Measurements from ENCODE around the gene NAPG. TPM values are rescaled to one million over a fixed set of nuclear protein-coding genes. Genes with fewer than 3 reads are reported as not detected.
"Not testable (repeated sequence)": the region's sequence is repeated elsewhere in the genome, so short reads cannot be mapped to it uniquely, and the experiment has no call there.

Gene NAPG
- total RNA-seq, 2 donors from 2014 or later = 35.3 to 42.9 TPM

DNA sequence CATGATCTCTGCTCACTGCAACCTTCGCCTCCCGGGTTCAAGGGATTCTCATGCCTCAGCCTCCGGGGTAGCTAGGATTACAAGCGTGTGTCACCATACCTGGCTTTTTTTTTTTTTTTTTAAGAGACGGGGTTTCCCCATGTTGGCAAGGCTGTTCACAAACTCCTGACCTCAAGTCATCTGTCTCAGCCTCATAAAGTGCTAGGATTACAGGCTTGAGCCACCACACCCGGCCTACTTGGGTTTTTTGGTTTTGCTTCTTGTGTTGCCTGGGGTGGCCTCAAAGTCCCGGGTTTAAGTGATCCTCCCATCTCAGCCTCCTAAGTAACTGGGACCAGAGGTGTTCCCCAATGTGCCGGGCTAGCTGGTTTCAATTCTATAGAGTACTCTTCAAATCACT is 64.6 kb downstream of the NAPG start:
- no peaks in the 10 kb centered on the region for H3K36me3 ChIP-seq (ENCODE audit: control insufficient read depth, insufficient read depth, low read length)
- no peaks in the 10 kb centered on the region for H3K27me3 Mint-ChIP-seq (ENCODE audit: insufficient read depth)
- H3K9me3 ChIP-seq (ENCODE audit: control insufficient read depth, low read length) = no peaks in the 10 kb centered on the region
- no peak overlapping the region for H3K4me3 ChIP-seq (ENCODE audit: low read length)
- no peak overlapping the region for H3K27ac ChIP-seq (ENCODE audit: low read depth, low read length)
- H3K4me1 ChIP-seq (ENCODE audit: control insufficient read depth, insufficient read depth, low read length) = no peaks in the 10 kb centered on the region
- no peak overlapping the region for H3K4me3 Mint-ChIP-seq
- H3K9ac ChIP-seq (ENCODE audit: extremely low read depth, low read length, poor library complexity, severe bottlenecking) = no peak overlapping the region
- 94 to 96% methylated on average over 7 to 8 of the region's 8 CpGs for WGBS, 2 experiments (ENCODE audit: insufficient coverage in 1 of 2, insufficient read length in 1 of 2)
- H3K27me3 ChIP-seq (ENCODE audit: control insufficient read depth, insufficient read depth, low read length, poor library complexity, severe bottlenecking) = no peaks in the 10 kb centered on the region
- peaks cover 6% of the 10 kb centered on the region for H3K9me3 Mint-ChIP-seq
- no peak for DNase-seq
- H3K36me3 Mint-ChIP-seq (ENCODE audit: low read depth) = no peaks in the 10 kb centered on the region
- no peaks in the 10 kb centered on the region for H3K4me1 Mint-ChIP-seq
- no peak overlapping the region for H3K27ac Mint-ChIP-seq
- TF ChIP-seq, protein P1, sequence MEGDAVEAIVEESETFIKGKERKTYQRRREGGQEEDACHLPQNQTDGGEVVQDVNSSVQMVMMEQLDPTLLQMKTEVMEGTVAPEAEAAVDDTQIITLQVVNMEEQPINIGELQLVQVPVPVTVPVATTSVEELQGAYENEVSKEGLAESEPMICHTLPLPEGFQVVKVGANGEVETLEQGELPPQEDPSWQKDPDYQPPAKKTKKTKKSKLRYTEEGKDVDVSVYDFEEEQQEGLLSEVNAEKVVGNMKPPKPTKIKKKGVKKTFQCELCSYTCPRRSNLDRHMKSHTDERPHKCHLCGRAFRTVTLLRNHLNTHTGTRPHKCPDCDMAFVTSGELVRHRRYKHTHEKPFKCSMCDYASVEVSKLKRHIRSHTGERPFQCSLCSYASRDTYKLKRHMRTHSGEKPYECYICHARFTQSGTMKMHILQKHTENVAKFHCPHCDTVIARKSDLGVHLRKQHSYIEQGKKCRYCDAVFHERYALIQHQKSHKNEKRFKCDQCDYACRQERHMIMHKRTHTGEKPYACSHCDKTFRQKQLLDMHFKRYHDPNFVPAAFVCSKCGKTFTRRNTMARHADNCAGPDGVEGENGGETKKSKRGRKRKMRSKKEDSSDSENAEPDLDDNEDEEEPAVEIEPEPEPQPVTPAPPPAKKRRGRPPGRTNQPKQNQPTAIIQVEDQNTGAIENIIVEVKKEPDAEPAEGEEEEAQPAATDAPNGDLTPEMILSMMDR (conservative IDR thresholded peaks at IDR 0.05) = no peak

DNA sequence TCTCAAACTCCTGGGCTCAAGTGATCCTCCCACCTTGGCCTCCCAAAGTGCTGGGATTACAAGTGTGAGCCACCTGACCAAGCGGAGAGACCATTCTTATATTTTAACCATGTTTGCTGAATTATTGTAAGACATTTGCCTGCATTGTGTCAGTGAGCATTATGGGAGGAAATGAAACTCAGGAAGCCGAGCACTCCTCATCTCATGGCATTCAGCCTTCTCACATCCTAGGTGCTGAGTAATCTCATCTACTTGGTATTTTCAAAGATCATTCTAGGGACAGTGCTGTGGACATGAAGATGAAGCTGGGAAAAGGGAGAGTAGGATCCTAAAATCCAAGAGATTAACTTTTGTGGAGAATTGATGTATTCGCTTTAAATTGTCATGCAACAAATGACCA is 66.1 kb downstream of the NAPG start:
- TF ChIP-seq, protein P1 (conservative IDR thresholded peaks at IDR 0.05) = no peak
- no peaks in the 10 kb centered on the region for H3K36me3 ChIP-seq (ENCODE audit: control insufficient read depth, insufficient read depth, low read length)
- no peaks in the 10 kb centered on the region for H3K4me1 ChIP-seq (ENCODE audit: control insufficient read depth, insufficient read depth, low read length)
- Mint-ChIP-seq H3K27ac (no peak overlapping the region), H3K9me3 (peaks cover 6% of the 10 kb centered on the region), H3K4me1 (no peaks in the 10 kb centered on the region), H3K27me3 (ENCODE audit: insufficient read depth) (no peaks in the 10 kb centered on the region), H3K36me3 (ENCODE audit: low read depth) (no peaks in the 10 kb centered on the region), H3K4me3 (no peak overlapping the region)
- no peak overlapping the region for H3K27ac ChIP-seq (ENCODE audit: low read depth, low read length)
- no peak overlapping the region for H3K9ac ChIP-seq (ENCODE audit: extremely low read depth, low read length, poor library complexity, severe bottlenecking)
- H3K9me3 ChIP-seq (ENCODE audit: control insufficient read depth, low read length) = no peaks in the 10 kb centered on the region
- no peak overlapping the region for H3K4me3 ChIP-seq (ENCODE audit: low read length)
- 86 to 90% methylated on average over 2 to 3 of the region's 3 CpGs for WGBS, 2 experiments (ENCODE audit: insufficient coverage in 1 of 2, insufficient read length in 1 of 2)
- H3K27me3 ChIP-seq (ENCODE audit: control insufficient read depth, insufficient read depth, low read length, poor library complexity, severe bottlenecking) = no peaks in the 10 kb centered on the region
- no peak for DNase-seq

DNA sequence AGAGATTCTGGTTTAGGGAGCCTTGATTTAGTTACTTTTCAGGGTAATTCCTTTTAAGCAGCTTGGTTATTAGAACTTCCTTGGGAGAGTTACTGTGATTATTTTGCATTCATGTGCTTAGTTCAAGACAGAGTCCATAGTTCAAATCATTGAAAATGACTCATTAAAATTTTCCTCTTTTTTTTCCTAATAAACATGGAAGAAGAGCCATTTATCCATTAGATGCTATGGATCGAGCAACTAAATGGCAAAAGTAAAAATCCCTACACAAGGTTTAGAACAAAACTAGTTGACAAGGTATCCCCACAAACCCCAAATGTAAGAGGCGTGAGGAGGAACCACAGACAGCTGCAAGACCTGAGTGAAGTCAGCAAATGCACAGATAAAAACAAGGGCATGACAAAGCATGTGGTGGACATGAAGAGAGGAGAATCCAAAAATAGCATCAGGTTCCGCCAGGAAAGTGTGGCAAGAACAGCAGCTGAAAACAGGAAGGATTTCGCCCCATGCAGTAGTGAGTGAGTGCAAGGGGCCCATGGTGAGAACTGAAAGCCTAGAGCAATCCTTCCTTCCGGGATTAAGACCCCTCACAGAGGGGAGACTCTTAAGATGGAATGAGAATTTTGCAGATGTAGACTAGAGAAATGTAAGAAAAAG is 67.7 kb downstream of the NAPG start:
- H3K4me3 ChIP-seq (ENCODE audit: low read length); H3K27me3 Mint-ChIP-seq (ENCODE audit: insufficient read depth); H3K9ac ChIP-seq (ENCODE audit: extremely low read depth, low read length, poor library complexity, severe bottlenecking); H3K36me3 ChIP-seq (ENCODE audit: control insufficient read depth, insufficient read depth, low read length); H3K9me3 ChIP-seq (ENCODE audit: control insufficient read depth, low read length); H3K27me3 ChIP-seq (ENCODE audit: control insufficient read depth, insufficient read depth, low read length, poor library complexity, severe bottlenecking); DNase-seq; H3K27ac Mint-ChIP-seq; H3K36me3 Mint-ChIP-seq (ENCODE audit: low read depth); H3K4me3 Mint-ChIP-seq; H3K27ac ChIP-seq (ENCODE audit: low read depth, low read length); H3K4me1 Mint-ChIP-seq; H3K9me3 Mint-ChIP-seq; H3K4me1 ChIP-seq (ENCODE audit: control insufficient read depth, insufficient read depth, low read length): not testable (repeated sequence)
- WGBS, 2 experiments (ENCODE audit: insufficient coverage in 1 of 2, insufficient read length in 1 of 2) = 87 to 100% methylated on average over 1 to 3 of the region's 5 CpGs

DNA sequence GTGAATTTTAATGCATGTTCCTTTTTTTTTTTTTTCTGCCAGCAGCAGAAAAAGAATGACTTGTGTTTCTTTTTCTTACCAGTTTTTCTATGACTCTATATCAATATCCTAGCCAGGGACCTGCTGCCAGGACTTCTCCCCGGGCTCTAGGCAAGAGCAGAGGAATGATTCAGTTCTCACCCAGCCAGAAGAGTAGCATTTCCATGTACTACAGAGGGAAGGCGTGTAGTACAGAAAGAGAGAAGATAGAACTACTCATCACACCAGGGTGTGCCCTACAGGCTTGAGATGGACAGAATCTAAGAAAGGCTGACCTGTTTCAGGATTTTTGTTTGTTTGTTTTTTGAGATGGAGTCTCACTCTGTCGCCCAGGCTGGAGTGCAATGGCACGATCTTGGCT is 70.1 kb downstream of the NAPG start:
- H3K36me3 Mint-ChIP-seq (ENCODE audit: low read depth); H3K36me3 ChIP-seq (ENCODE audit: control insufficient read depth, insufficient read depth, low read length); DNase-seq; H3K27me3 ChIP-seq (ENCODE audit: control insufficient read depth, insufficient read depth, low read length, poor library complexity, severe bottlenecking); H3K27ac ChIP-seq (ENCODE audit: low read depth, low read length); H3K9ac ChIP-seq (ENCODE audit: extremely low read depth, low read length, poor library complexity, severe bottlenecking); H3K4me3 Mint-ChIP-seq; H3K4me3 ChIP-seq (ENCODE audit: low read length); H3K4me1 ChIP-seq (ENCODE audit: control insufficient read depth, insufficient read depth, low read length); H3K27ac Mint-ChIP-seq; H3K27me3 Mint-ChIP-seq (ENCODE audit: insufficient read depth); H3K4me1 Mint-ChIP-seq; H3K9me3 Mint-ChIP-seq; H3K9me3 ChIP-seq (ENCODE audit: control insufficient read depth, low read length): not testable (repeated sequence)
- whole genome bisulfite sequencing, 2 experiments (ENCODE audit: insufficient coverage in 1 of 2, insufficient read length in 1 of 2) = 100% methylated on average over 2 of the region's 4 CpGs; no CpG with 5 or more reads in 1 of the 2 experiments

DNA sequence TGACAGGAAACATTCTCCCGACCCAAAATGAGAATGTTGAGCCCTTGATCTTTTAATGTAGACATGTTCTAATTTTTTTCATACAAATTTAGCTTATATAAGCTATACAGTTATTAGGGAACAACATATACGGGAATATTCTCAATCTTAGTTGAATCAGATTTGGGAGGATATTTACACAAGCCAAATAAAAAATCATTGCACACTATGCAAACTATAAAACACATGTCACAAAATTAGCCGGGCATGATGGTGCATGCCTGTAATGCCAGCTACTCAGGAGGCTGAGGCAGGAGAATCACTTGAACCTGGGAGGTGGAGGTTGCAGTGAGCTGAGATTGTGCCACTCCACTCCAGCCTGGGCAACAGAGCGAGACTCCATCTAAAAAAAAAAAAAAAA is 71.9 kb downstream of the NAPG start:
- H3K9me3 Mint-ChIP-seq; H3K27me3 Mint-ChIP-seq (ENCODE audit: insufficient read depth); H3K27me3 ChIP-seq (ENCODE audit: control insufficient read depth, insufficient read depth, low read length, poor library complexity, severe bottlenecking); H3K36me3 ChIP-seq (ENCODE audit: control insufficient read depth, insufficient read depth, low read length); H3K9me3 ChIP-seq (ENCODE audit: control insufficient read depth, low read length); H3K9ac ChIP-seq (ENCODE audit: extremely low read depth, low read length, poor library complexity, severe bottlenecking); H3K4me1 Mint-ChIP-seq; H3K36me3 Mint-ChIP-seq (ENCODE audit: low read depth); H3K4me3 Mint-ChIP-seq; H3K27ac Mint-ChIP-seq; H3K4me1 ChIP-seq (ENCODE audit: control insufficient read depth, insufficient read depth, low read length); H3K4me3 ChIP-seq (ENCODE audit: low read length); DNase-seq; H3K27ac ChIP-seq (ENCODE audit: low read depth, low read length): not testable (repeated sequence)
- 100% methylated on average over 3 of the region's 4 CpGs; no CpG with 5 or more reads in 1 of the 2 experiments for WGBS, 2 experiments (ENCODE audit: insufficient coverage in 1 of 2, insufficient read length in 1 of 2)

DNA sequence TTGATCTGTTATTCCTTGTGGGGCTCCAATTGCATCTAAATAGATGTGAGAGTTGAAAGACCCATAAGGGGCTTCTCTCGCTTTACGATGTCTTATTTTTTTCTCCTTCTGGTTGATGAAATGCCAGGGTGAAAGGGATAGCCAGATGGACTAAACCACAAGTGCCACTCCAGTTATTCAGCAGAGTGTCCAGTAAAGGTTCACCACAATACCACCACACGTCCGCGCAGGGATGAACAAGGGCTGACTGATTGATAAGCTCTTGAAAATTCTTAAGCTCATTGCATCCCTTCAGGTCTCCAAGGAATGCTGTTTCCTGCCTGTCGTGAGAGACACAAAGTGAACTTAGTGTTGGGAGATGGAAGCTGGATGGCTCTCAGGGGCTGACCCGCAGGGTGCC is 74.9 kb downstream of the NAPG start:
- not testable (repeated sequence) for H3K36me3 ChIP-seq (ENCODE audit: control insufficient read depth, insufficient read depth, low read length); H3K4me3 ChIP-seq (ENCODE audit: low read length); H3K4me3 Mint-ChIP-seq; H3K36me3 Mint-ChIP-seq (ENCODE audit: low read depth); H3K9ac ChIP-seq (ENCODE audit: extremely low read depth, low read length, poor library complexity, severe bottlenecking); H3K27me3 ChIP-seq (ENCODE audit: control insufficient read depth, insufficient read depth, low read length, poor library complexity, severe bottlenecking); H3K27ac ChIP-seq (ENCODE audit: low read depth, low read length); DNase-seq; H3K9me3 ChIP-seq (ENCODE audit: control insufficient read depth, low read length); H3K27ac Mint-ChIP-seq; H3K27me3 Mint-ChIP-seq (ENCODE audit: insufficient read depth); H3K4me1 Mint-ChIP-seq; H3K4me1 ChIP-seq (ENCODE audit: control insufficient read depth, insufficient read depth, low read length)
- H3K9me3 Mint-ChIP-seq = peaks cover 25% of the 10 kb centered on the region
- WGBS, 2 experiments (ENCODE audit: insufficient coverage in 1 of 2, insufficient read length in 1 of 2) = 88 to 94% methylated on average over 3 to 7 of the region's 7 CpGs

Data from endodermal cell (in vitro differentiated cells).